Measurements from ENCODE around the gene C11orf58. TPM values are rescaled to one million over a fixed set of nuclear protein-coding genes. Genes with fewer than 3 reads are reported as not detected.

Gene C11orf58
- 199 TPM for total RNA-seq

GRCh38 chr11:16738193-16738946, at the start of gene C11orf58:
Gene C11orf58 (plus strand): TSS chr11:16738647. CDS start chr11:16738779, 132 bp downstream.
- DNase-seq: peak; percentile 99

GRCh38 chr11:16690086-16690485, 48.4 kb upstream of the C11orf58 start:
- no peak for DNase-seq

DNA sequence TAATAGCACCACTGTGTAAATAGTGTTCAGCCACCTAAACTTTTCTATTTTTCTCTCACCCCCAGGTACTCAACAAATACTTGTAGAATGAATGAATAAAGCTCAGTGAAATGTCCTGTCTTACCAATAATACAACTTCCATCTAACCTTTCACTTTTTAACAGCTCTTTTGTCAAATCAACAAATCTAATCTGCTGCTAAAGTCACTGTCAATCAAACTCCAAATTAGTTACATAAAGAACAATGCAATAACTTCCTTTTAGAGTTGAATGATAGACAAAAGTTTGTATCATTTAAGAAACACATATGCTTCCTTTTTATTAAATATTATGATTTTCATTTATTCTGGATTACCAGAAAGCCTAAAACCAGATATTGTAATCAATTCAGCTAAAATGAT, 34.7 kb upstream of the C11orf58 start:
- no peak for DNase-seq

- no peak for DNase-seq
These were observed 24.9 kb upstream of the C11orf58 start for GRCh38 chr11:16713594-16713993.

DNA sequence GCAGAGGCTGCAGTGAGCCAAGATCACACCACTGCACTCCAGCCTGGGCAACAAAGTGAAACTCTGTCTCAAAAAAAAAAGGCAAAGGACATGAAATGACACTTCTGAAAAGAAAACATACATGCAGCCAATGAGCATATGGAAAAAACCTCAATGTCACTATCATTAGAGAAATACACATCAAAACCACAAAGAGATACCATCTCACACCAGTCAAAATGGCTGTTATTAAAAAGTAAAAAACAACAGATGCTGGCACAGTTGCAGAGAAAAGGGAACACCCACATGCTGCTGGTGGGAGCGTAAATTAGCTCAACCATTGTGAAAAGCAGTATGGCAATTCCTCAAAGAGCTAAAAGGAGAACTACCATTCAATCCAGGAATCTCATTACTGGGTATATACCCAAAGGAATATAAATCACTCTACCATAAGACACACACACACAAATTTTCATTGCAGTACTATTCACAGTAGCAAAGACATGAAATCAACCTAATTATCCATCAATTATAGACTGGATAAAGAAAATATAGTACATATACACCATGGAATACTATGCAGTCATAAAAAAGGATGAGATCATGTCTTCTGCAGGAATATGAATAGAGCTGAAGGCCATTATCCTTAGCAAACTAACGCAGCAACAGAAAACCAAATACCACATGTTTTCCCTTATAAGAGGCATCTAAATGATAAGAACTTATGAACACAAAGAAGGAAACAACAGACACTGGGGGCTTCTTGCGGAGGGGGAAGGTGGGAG, 15.7 kb upstream of the C11orf58 start:
- no peak for DNase-seq

- no peak for DNase-seq
These were observed 10.6 kb upstream of the C11orf58 start for GRCh38 chr11:16727806-16728205.

DNA sequence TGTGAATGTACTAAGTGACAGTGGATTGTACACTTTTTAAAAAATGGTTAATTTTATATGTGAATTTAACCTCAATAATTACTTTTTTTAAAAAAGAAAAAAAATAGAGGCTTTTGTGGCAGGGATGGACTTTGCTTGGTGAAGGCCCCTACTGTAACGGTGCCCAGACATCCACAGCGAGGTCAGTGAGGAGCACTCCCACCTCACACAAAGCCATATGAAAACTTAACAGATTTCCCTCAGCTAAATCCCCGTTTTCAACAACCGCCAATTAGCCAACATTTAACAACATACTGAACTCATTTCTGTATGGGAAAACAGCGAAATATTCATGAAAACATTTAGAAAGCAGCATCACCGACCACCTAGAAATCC, 642 bp upstream of the C11orf58 start:
- DNase-seq: no peak

DNA sequence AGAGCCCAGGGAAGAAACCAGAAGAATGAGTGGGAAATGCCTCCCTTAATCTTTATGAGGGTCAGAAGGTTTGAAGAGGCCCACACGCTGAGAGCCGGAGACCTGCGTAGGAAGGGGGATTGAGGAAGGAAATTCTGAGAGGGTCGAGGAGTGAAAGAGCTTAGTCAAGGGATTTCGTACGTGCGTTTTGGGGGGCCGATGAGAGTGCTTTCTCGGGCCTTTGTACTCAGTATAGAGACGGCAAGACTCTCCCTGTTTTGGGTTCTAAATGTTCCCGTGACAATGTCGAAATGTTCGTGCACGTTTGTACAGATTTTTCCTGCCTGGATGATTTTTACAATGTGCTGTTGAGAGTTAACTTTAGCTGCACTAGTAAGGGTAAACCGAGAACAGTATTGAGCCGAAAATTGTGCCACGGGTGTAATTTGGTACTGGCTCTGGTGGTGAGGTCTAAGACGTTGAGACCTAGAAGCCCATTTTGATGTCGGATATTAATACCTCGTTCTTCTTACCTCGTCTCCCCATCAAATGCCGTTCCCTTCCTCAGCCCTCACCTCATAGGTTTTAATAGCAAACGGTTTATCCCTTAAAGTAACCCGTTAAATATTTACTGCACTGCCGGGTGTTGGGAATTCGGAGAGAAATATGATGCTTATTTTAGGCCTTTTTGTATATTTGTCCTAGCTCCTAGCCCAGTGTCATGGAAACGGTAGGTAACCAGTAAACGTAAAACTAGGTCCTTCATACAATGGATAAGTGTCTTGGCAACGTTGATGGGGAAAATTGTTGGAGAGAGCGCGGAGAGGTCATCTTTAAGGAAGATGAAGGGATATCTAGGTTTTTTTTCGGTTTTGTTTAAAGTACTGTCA, 734 bp downstream of the C11orf58 start:
- DNase-seq: peak; percentile 58

DNA sequence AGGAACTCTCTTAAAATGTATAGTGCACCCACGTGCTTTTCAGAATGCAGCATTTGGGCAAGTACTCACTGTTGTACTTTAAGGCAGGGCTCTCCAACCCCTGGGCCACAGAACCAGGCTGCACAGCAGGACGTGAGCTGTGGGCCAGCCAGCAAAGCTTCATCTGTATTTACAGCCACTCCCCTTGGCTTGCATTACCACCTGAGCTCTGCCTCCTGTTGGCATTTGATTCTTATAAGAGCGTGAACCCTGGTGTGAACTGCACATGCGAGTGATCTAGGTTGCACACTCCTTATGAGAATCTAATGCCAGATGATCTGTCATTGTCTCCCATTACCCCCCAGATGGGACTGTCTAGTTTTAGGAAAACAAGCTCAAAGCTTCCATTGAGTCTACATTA, 3.0 kb downstream of the C11orf58 start:
- no peak for DNase-seq

- no peak for DNase-seq
These were observed 5.0 kb downstream of the C11orf58 start for GRCh38 chr11:16743478-16743877.

DNA sequence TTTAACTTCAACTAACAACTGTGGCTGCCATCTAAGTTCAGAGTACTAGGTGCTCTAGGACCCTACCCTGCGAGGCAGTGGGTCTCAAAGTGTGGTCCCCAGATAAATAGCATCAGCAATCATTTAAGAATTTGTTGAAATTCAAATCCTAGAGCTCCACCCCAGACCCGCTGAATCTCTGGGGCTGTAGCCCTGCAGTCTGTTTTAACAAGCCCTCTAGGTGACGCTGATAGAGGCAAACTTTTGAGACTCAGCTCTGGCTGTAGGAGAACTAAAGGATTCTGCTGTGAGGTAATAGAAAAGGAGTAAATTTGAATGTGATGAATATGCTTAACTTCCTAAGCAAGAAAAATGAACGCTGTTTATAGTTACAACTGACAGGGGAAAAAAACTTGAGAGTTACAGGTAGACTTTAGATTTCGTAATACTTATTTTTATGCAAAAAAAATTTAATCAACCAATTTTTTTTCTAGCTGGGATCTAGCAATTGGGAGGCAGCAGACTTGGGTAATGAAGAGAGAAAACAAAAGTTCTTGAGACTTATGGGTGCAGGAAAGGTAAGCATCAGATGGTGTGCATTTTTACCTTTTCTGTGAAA, 5.8 kb downstream of the C11orf58 start:
- DNase-seq: no peak

- DNase-seq: no peak
These were observed 7.6 kb downstream of the C11orf58 start for GRCh38 chr11:16745950-16746605.

- DNase-seq: no peak
These were observed 10.6 kb downstream of the C11orf58 start for GRCh38 chr11:16749092-16749491.

DNA sequence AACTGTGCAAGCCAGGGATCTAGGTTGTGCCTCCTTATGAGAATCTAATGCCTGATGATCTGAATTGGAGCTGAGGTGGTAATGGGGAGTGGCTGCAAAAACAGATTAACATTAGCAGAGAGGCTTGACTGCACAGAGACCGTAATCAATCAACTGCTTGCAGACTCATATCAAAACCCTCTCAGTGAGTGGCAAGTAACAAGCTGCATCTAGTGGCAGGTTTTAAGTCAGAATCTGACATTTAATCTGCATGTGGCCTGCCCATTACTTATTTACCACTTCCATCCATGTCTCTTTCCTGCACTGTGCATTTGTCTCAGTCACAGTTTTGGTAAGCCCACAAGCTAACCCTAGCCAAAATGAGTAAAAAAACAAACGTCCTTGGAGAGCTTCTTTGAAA, 11.2 kb downstream of the C11orf58 start:
- DNase-seq: no peak

GRCh38 chr11:16750417-16750816, 12.0 kb downstream of the C11orf58 start:
- DNase-seq: no peak

- no peak for DNase-seq
These were observed 20.1 kb downstream of the C11orf58 start for GRCh38 chr11:16758382-16759024.

GRCh38 chr11:16759857-16760508, 21.5 kb downstream of the C11orf58 start:
- no peak for DNase-seq

DNA sequence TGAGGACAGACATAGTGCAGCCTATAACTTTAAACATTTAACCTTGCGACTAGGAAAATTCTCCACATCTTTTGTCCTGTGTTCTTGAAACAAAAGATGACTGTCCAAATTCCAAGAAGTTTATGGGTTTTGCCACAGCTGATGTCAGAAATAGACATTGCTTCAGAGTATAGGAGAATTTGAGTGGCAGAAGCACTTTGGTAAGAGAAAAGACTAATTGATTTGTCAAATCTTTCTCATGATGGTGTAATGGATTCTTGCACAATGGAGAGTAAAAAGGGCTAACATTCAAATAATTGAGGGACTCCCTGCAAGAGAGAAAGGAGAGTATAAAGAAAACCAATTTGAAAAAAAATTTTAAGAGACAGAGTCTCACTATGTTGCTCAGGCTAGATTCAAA, 25.3 kb downstream of the C11orf58 start:
- DNase-seq: no peak

DNA sequence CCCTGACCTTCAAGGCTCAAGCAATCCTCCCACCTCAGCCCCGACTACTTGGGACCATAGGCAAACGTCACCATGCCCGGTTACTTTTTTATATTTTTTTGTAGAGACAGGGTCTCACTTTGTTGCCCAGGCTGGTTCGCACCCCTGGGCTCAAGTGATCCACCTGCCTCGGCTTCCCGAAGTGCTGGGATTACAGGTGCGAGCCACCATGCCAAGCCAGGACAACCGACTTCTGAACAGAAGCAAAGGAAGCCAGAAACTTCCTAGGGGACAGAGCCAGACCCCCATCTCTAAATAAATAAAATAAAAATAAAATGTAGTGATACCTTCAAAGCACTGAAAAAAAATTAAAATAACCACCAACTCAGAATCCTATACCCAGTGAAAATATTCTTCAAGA, 26.4 kb downstream of the C11orf58 start:
- no peak for DNase-seq

GRCh38 chr11:16767137-16767536, 28.7 kb downstream of the C11orf58 start:
- DNase-seq: no peak

- DNase-seq: no peak
These were observed 29.5 kb downstream of the C11orf58 start for GRCh38 chr11:16767957-16768356.

Measured in tongue (tissue), 2 donors.